LNCaP clone FGC (cell line): Measurements from ENCODE around the gene PDPN.

Source experiments
- DNase-seq: peaks from one replicate; pipeline ENCODE4 v3.0.0-alpha.2; 2011; ENCODE audit warnings: low read depth
- H3K4me3 ChIP-seq: 2 replicates; pipeline ENCODE4 v1.5.1; 2011; ENCODE audit warnings: mild to moderate bottlenecking, low read depth, low read length, control low read depth
- CTCF ChIP-seq: IDR thresholded peaks from 2 replicates; pipeline ENCODE4 v1.5.1; 2012; ENCODE audit warnings: mild to moderate bottlenecking; ENCODE audit not compliant: control insufficient read depth, insufficient read depth; ENCODE audit errors: extremely low read depth

PDPN gene

GRCh38 chr1:13605159-13605558 lies 21.5 kb downstream of the PDPN start:
- no peak for DNase-seq
- TF ChIP-seq CTCF: no peak
- H3K4me3 ChIP-seq: no peak overlapping the region

DNA sequence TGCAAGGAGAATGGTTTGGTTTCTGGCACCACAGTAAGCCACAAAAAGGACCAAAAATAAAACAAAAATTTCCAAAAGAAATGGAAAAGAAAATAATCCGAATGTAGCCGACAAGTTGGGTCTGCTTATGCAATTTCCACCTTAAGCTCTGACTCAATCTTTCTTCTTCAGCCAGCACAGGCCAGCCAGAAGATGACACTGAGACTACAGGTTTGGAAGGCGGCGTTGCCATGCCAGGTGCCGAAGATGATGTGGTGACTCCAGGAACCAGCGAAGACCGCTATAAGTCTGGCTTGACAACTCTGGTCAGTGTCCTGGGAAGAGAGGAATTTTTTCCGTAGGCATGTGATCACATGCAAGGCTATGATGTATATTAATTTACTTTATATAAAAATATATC lies 23.4 kb downstream of the PDPN start:
- no peak for DNase-seq
- TF ChIP-seq CTCF: no peak

GRCh38 chr1:13616234-13616633 lies 32.6 kb downstream of the PDPN start:
- no peak for TF ChIP-seq CTCF
- DNase-seq: no peak

More for the DNA sequence above, 23.4 kb downstream of the PDPN start:
- no peak overlapping the region for H3K4me3 ChIP-seq

DNA sequence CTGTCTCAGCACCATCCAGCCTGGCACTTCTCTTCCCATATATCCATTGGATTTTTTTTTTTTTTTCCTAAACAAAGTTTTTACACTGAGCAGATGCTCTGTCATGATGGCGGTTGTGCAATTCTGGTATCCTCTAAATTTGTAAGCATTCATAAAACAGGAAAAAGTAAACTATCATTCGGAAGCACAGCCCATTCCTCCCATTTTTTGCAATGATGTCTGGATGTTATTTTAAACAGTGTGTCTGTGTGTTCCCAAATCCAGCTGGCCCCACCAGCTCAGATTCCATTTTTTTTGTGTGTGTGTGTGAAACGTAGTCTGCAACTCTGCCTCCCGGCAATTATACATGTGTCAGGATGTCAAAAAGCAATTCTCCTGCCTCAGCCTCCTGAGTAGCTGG lies 33.5 kb downstream of the PDPN start:
- no peak overlapping the region for H3K4me3 ChIP-seq
- TF ChIP-seq CTCF: no peak

More at GRCh38 chr1:13616234-13616633, 32.6 kb downstream of the PDPN start:
- no peak overlapping the region for H3K4me3 ChIP-seq

DNA sequence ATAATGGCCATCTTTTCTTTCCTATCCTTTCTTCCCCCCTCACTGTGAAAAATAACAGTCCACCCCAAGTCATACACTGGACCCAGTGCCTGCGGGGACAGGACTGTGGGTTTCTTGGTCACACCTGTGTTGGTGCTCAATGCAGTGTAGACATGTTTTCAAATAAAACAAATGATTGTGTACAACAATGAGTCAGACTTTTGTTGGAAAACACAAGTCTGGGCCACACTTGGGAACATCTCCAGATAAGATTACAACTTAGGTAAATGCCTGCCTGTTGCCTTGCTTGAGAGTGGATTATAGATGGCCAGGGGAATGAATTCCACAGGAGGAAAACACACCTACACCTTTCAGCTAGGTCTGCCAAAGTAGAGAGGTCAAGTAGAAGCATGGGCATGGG lies 34.1 kb downstream of the PDPN start:
- DNase-seq: no peak
- H3K4me3 ChIP-seq: no peak overlapping the region
- no peak for TF ChIP-seq CTCF

More for the DNA sequence above, 33.5 kb downstream of the PDPN start:
- no peak for DNase-seq

- H3K4me3 ChIP-seq: no peak overlapping the region
- TF ChIP-seq CTCF: no peak
- DNase-seq: no peak
Measured at GRCh38 chr1:13618483-13618882, 34.9 kb downstream of the PDPN start.

DNA sequence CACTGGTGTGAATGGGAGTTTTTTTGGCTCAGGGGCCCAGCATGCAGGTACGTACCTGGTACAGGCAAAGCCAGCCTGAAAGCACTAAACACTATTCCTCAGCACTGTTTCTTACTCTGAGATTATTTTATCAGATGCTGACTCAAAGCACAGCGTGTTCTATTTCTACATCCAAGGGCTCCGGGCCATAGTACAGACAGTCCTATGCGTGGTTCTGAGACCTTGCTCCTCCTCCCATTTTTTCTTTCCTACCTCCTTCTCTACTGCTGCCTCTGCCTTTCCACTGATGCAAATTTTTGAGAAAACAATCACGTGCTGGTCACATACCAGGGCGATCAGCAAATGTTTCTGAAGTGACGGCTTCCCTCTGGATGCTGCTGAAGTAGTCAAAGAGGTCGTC lies 36.3 kb downstream of the PDPN start:
- no peak for TF ChIP-seq CTCF
- no peak overlapping the region for H3K4me3 ChIP-seq
- no peak for DNase-seq
